NAMALWA (cell line): Measurements from ENCODE around the gene SFMBT2.
"Not testable (repeated sequence)": the region's sequence is repeated elsewhere in the genome, so short reads cannot be mapped to it uniquely, and the experiment has no call there.

Experiments used
- DNase-seq: peaks from one replicate; pipeline ENCODE4 v3.0.0-alpha.2; 2015; ENCODE audit warnings: low spot score

Gene SFMBT2

DNA sequence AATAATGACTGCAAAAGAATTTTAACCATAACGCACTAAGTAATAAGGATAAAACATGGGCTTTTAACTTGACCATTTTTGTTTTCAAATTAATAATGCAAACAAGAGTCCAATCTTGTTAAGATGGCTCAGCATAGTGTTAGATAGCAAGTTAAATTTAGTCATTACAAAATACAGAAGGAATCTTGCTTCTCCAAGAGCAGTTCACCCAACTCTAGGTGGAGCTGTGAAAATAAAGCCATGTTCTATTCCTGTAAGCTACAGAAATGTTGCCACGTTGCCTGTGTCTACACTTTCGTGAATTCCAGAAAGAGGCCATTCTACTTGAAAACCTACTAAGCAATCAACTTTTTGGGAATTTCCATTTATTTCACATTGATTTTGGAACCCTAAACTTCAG lies 191.9 kb downstream of the SFMBT2 start:
- DNase-seq, result peak; percentile 5

DNA sequence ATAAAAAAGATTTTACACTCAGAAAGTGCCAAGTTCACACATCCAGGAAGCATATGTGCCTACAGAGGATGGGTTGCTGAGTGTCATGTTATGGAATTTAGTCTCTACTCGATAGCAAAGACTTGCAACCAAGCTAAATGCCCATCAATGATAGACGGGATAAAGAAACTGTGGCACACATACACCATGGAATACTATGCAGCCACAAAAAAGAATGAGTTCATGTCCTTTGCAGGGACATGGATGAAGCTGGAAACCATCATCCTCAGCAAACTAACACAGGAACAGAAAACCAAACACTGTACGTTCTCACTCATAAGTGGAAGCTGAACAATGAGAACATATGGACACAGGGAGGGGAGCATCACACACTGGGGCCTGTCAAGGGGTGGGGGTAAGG lies 198.1 kb downstream of the SFMBT2 start:
- not testable (repeated sequence) for DNase-seq

DNA sequence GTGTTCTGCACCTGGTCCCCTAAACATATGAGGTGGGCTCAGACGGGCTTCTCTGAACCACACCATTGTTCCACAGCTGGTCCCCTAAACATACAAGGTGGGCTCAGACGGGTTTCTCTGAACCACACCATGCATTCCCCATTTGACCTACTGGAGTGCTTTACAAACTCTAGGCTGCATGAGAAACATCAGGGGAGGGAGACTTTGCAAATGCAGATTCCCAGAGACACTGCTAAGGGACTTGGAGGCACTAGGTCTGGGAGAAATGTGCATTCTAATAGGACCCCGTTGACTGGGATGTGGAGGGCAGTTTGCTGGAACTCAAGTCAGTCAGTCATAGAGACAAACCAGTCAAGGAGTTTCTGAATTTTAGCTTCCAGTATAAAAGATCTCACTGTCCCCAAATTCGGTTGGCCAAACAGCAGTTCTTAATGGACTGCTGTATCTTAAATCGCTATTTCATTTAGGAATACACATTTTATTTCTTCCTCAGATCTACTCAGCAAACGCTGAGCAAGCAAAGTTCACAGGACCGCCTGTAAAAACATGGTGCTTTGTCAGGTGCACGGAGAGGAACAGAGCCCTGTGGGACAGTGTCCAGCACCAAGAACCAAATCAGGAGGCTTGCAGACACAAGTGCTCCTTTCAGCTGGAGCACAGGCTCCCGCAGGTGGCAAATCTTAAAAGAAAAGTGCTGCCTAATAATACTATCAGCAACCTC lies 198.8 kb downstream of the SFMBT2 start:
- no peak for DNase-seq

DNA sequence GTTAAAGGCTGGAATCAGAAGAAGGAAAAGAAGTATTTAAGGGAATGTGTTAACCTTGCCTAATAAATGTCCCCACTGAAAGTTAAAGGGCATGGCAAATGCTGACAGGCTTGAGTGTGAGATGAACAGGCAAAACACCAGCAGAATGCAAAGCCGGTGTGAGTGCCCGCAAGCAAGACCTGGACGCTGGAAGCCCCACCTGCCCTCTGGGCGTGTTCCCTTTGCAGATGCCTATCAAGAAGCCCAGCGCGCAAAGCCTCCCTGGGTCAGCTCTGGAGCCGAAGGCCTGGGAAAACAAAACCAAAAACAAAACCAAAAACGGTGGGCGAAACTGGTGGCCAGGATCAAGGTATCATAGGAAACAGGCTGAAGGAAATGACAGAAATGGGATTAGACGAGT lies 200.3 kb downstream of the SFMBT2 start:
- DNase-seq, result no peak

DNA sequence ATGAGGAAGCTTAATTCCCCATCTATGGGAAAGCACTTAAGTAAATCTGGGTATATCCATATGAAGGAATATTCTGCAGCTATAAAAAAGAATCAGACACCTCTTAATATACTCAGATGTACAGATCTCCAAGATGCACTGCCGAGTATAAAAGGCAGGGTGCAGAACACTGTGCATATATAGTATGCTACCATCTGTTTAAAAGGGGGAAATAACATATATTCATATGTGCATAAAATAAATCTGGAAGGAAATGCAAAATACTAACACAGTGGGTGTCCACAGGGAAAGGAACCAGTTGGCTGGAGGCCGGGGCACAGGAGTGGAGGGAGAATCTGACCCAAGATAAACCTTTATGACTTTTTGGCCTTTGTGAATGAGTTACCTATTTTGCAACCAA lies 201.4 kb downstream of the SFMBT2 start:
- DNase-seq, result no peak

DNA sequence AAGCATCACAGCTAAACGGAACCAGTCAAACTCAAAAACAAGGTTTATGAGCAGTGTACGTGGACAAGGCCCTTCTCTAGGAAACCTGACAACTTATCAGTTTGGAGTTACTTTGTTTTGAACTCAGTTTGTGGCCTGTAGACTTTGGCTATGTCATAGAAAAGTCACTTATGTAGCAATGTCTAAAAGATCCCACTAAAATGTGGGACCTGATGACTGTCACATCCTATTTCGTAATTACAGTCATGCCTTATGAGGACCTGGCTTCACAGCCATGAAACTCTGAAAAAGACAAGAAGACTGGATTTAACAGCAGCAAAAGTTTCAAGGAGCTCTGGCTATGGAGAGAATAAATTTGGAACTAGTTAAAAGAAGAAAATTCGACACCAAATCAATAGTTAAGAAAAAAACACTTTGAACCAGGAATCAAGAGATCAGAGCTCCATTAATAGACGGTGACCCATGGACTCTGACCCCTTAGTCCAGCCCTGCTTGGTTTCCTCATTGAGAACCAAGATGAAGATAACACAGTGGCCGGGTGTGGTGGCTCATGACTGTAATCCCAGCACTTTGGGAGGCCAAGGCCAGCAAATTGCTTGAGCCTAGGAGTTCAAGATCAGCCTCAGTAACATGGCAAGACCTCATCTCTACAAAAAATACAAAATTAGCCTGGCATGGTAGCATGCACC lies 204.3 kb downstream of the SFMBT2 start:
- no peak for DNase-seq

DNA sequence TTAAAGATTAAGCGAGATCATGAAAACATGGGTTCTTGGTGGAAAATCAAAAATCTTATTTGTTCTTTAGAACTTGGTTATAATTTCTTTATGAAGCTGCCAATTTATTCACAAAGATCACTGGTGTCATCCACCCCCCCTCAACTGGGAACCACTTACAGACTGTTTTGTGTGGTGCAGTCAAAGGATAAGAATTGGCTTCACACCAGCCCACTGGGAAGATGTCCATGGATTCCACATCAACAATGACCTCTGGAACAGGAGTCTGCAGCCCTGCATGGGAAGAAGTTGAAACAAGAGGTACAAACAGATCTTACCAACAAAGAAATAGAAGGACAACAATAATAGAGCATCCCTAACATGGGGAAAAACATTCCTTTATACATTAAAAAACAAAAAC lies 205.2 kb downstream of the SFMBT2 start:
- no peak for DNase-seq

DNA sequence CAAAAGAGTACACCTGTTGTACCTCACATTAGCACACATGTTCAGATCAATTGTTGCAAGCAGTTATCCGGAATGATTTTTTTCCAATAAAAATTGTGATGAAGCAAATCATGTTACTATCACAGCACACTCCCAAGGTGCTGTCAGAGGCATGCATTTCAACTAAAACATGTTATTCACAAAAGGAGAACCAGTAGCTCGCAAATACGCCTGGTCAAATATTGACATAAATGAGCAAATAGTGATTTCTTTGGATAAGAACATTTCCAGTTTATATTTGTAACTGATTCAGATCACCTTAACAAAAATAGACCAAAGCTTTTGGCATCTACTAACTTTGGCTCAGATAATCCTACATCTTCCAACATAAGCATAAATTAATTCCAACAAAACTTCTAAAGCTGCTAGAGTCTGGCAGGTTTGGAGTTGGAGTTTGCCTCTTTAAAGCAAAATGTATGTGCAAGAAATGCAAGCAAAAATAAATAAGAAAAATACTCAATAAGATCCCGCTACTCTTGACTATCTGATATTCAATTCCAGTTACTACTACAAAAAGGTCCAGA lies 208.0 kb downstream of the SFMBT2 start:
- DNase-seq, result no peak

DNA sequence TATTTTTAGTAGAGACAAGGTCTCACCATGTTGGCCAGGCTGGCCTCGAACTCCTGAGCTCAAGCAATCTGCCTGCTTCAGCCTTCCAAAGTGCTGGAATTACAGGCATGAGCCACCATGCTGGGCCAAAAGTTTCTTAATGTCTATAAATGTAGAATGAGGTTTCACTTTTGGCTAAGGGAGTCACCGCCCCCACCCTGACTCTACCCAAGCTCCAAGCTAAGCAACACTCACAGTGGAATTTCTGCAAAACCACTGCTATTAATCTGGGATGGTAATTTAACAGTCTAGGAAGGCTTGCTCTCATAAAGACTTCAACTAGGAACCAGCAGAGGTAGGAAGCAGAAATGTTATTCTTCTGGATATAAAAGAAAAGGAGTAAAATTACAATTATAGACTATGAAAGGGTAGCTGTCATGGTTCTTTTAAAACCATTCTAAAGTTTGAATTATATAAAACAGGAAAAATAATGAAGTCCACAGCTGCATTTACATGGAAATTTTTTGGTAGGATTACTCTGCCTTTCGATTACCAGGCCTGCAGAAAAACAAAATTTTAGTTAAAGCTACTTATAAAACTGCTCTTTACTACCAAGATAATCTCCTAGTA lies 211.6 kb downstream of the SFMBT2 start:
- DNase-seq, result no peak

DNA sequence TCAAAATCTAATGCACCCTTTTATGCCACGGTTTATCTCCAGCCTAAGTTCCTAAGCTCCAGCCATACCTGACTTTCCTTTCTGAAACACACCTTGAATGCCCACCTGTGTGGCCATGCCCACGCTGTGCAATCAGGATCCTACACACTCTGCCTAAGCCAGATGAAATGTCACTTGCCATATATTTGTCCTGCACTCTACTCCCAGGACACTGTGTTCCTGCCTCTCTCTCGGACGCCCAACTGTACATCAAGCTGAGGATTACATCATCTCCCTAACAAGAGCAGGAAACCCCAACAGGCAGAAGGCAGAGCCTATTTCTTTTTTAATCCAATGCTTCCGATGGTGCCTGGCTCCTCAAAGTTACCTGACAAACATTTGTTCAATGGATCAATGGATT lies 214.6 kb downstream of the SFMBT2 start:
- DNase-seq, result no peak

DNA sequence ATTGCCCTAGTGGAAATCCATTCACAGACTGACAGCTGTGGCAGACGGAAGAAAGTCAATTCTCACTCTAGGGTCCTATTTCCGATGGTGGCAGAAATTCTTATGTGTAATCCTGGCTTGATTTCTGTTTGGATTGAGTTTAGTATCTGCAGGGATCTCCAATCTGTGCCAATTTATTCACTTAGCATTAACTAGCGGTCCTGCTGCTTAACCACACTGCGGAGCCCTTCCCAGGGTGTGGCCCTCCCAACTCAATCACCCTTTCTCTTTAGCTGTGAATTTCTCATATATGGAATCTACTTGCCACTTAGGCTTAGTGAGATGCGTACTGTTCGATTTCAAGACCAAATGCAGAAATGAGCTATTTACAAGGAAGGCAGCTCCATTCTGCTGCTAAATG lies 215.7 kb downstream of the SFMBT2 start:
- DNase-seq, result no peak

DNA sequence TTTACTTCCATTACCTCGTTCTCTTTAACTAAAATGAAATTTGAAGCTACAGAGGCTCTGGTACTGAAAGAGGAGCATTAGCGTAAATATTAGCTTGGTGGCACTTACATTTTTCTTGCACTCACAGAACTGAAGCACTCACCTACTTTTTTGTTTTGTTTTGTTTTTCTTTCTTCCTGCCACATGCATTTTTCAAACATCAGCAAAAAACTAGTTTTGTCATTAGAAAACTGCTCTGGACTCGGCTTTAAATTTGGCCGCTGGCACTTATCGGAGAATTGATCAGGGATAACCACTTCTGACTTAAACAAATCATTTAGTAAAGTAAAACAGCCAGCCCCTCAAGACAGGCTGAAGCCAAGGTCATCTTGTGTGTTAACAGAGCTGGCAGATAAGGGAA lies 216.3 kb downstream of the SFMBT2 start:
- no peak for DNase-seq

DNA sequence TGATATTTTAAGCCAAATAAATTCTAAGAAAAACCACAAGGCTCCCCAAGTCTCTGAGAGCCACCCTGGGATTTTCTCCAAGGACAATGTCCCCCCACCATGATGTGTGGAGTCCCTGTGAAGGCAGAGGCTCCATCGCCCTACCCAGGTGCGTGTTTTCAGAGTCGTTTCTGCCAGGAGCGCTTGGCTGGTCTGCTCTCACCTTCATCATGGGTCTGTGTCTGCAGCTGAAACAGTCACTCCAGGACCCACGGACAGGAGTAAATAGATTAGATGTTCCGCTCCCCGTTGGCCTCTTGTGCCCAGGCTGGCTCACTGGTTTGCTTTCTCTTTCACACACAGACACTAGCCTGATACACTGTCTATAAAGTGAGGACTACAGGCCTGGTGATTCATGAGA lies 217.5 kb downstream of the SFMBT2 start:
- no peak for DNase-seq

DNA sequence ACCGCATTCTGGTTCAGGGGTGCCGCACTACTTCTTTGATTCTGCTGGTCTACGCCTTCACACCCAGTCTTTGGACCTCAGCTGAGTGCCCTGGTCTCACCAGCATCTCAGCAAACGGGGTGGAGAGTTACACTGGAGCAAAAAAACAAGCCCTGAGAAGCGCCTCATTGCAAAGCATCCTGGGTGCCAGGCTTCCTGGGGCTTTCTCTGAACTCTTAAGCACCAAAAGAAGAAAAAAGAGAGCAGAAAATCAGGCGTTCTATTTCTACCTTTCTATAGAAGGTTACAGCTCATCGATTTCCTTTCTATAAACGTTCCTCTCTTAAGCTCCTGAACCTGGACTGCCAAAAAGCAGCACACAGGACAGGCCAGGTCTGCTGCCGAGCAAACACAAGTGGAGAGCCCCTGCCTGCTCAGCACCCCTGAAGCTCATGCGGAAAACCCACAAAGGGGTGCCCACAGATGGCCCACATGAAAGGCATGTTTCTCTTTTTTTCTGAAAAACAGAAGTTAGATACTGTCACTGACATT lies 217.9 kb downstream of the SFMBT2 start:
- DNase-seq, result no peak

DNA sequence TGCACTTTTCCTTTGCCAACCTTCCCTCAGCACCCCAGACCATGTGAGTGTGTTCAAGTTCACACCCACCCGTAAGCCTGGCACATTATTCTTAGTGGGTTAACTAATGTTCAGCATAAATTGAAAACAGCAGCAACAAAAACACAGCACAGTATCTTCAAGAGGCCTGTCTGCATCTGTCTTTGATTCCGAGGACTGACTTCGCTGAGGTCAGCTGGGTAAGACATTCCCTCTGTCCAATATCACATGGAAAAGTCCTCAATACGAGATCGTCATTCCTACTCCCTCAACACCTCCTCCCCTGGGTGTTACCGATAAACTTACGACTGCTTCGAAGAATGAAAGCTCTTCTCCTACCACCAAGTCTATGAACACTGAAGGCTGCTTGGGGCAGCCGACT lies 218.8 kb downstream of the SFMBT2 start:
- DNase-seq, result no peak

DNA sequence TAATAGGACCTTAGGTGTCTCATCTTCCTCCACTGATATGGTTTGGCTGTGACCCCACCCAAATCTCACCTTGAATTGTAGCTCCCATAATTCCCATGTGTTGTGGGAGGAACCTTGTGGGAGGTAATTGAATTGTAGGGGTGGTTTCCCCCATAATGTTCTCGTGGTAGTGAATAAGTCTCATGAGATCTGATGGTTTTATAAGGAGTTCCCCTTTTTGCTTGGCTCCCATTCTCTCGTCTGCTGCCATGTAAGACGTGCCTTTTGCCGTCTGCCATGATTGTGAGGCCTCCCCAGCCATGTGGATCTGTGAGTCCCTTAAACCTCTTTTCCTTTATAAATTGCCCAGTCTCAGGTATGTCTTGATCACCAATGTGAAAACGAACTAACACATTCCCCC lies 220.1 kb downstream of the SFMBT2 start:
- not testable (repeated sequence) for DNase-seq

DNA sequence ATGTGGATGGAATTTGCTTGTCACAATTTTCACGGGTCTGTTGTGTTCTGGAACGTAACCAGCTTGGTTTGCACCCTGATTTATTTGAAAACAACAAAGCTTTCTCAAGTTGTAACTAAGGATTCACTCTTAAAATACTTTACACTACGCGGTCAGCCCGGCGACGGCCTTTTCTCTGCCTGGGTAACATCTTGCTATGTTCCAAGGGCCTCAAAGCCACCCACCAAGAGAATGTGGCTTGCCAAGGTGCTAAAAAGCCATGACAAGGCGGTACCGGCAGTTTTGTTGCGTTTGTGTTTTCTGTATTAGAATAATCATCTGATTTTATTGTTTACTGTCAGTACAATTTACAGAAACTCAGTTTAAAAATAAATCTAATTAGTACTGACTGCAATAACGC lies 220.9 kb downstream of the SFMBT2 start:
- DNase-seq, result no peak

DNA sequence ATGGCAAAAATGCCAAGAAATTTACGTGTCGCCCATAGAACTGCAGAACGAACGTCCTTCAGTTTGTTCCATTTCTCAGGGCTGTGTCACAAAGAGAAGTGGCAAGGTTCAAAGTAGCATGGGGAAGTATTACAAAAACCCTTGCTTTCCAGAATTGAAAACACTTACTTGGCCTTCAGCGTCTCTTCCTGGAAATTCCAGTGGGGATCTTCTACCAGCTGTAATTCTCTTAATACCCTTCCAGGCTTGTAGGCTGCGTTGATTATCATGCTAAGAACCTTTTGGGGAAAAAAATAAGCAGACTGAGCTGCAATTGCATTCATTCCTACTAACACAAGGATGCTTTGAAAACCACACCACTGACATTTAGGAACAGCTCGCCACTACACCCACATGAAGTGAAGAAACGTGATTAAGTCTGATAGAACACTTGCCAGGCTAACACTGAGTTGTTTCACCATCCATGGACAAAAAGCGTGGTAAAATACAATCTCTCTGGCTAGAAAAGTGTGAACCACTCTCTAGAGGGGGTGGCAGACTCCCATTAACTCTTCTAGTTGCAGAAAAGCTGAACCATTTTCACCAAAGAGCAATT lies 222.3 kb downstream of the SFMBT2 start:
- DNase-seq, result no peak

DNA sequence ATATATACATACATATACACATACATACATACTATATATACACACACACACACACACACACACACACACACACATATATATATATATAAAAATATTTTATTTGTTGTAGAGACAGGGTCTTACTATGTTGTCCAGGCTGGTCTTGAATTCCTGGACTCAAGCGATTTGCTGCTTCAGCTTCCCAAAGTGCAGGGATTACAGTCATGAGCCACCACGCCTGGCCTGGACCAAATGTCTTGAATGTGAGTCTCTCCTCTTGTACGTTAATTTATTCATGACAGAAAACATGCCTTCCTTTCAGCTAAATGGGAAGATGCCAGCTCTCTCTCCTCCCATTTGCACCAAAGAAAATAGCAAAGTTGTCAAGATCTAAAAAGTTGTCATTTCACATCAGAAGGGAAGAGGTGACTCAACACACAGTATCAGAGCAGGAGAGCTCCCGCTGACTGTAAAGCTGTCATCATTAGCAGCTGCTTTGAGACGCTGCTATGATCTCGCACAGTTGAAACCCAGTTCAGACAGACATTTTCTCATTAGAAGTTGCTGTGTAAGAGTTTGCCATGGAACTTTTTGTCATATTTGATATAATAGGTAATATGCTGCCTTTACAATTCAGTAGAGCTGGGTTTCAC lies 224.3 kb downstream of the SFMBT2 start:
- DNase-seq, result no peak

DNA sequence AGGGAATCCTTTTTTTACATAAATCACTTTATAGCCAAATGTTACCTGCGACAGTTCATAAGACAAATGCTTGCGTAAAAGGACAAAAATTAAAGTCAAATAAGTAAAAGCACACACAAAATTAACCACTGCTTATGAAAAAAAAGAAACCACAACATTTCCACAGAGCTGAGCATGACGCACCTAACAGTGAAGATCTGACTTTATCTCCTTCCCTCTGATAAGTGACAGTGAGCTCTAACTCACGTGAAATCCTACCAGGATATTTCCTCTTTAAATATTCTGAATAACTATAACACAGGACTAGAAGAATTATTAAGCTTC lies 225.5 kb downstream of the SFMBT2 start:
- no peak for DNase-seq

DNA sequence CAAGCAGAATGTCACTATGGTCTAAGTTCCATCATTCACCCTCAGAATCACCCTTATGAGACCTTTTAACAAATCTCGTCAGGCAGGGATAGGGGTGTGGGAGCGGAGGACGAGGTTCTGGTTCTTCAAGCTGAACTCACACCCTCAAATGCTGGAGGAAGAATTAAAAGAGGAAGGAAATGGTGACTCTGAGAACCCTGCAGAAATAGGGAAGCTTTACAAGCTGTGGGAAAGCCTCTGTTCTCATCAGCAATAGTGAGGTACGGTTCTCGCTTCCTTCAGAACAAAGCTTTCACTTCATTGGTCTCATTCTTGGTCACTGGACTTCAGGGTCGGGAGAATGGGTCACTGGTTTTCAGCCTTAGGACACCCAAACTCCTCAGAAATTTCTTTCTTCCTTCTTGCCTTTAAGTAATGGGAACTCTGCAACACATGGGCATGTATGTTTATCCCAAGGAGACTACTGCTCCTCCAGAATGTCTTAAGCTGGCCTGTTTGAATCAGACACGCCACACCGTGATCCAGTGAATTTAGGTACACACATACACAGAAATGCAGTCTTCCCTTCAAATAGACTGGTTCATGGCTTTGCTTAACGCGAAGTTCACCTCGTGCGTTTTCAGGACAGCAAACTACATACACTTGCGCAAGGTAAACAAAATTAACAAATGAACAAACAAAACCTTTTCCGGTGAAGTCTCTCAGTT lies 226.0 kb downstream of the SFMBT2 start:
- peak; percentile 3 for DNase-seq

DNA sequence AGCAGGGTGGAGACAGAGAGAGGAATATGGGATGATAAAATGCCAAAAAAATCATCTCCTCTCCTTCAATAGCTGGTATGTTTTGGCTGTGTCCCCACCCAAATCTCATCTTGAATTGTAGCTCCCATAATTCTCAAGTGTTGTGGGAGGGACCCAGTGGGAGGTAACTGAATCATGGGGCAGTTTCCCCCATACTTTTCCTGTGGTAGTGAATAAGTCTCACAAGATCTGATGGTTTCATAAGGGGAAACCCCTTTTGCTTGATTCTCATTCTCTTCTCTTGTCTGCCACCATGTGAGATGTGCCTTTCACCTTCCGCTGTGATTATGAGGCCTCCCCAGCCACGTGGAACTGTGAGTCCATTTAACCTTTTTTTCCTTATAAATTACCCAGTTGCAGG lies 226.7 kb downstream of the SFMBT2 start:
- not testable (repeated sequence) for DNase-seq
